SK-N-DZ (cell line): ENCODE results near the gene SLC47A1. TPM values are rescaled to one million over a fixed set of nuclear protein-coding genes. Genes with fewer than 3 reads are reported as not detected.
"Not testable (repeated sequence)": the region's sequence is repeated elsewhere in the genome, so short reads cannot be mapped to it uniquely, and the experiment has no call there.

Experiments used
- DNase-seq: peaks from one replicate; pipeline ENCODE4 v3.0.0-alpha.2; 2015; ENCODE audit warnings: low spot score
- polyA plus RNA-seq, 2 experiments: library from polyadenylated mRNA; depleted of rRNA; stranded (reverse); fragments of >200 nt; gene quantifications; 2 replicates each; pipeline ENCODE4 v1.2.3, GENCODE V29; 2014

Gene SLC47A1, protein sequence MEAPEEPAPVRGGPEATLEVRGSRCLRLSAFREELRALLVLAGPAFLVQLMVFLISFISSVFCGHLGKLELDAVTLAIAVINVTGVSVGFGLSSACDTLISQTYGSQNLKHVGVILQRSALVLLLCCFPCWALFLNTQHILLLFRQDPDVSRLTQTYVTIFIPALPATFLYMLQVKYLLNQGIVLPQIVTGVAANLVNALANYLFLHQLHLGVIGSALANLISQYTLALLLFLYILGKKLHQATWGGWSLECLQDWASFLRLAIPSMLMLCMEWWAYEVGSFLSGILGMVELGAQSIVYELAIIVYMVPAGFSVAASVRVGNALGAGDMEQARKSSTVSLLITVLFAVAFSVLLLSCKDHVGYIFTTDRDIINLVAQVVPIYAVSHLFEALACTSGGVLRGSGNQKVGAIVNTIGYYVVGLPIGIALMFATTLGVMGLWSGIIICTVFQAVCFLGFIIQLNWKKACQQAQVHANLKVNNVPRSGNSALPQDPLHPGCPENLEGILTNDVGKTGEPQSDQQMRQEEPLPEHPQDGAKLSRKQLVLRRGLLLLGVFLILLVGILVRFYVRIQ
- not detected in 2 replicates for polyA plus RNA-seq (2014; cell fraction: cytosol; rRNA removed)
- polyA plus RNA-seq (2014; cell fraction: nucleus; rRNA removed): not detected in 2 replicates

DNA sequence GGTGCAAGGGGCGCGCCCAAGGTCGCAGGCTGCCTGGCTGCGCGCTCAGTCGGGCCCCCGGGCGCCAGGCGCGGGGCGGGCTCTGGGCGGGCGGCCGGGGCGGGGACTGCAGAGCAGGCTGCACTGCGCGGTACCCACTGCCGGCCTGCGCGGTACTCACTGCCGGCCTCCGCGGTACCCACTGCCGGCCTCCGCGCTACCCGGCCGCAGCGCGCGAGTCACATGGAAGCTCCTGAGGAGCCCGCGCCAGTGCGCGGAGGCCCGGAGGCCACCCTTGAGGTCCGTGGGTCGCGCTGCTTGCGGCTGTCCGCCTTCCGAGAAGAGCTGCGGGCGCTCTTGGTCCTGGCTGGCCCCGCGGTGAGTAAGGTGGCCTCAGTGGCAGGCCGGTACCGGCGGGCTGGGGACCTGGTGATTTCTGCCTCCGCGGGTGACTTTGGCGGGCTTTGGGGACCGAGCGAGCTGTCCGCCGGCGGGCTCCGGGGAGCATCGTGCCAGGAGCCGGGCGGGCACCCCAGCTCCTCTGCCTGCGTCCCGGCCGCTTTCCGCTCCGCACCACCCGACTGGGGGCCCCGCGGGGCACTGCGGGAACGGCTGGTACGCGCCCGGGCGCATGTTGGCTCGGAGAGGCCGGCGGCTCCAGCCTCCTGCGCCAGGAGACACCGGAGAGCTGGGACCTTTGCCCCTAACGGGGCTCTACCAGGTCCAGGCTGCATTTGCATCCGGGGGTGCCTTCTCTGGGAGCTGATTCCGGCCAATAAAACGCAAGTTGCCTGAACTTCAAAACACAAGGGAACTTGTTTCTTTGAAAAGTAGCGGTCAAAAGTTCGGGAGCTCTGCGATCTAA, at the start of gene SLC47A1:
Gene SLC47A1 (plus strand): TSS at position 137 of the 844 bp plus-strand sequence. CDS start 86 bp downstream, at position 223.
- DNase-seq: no peak

DNA sequence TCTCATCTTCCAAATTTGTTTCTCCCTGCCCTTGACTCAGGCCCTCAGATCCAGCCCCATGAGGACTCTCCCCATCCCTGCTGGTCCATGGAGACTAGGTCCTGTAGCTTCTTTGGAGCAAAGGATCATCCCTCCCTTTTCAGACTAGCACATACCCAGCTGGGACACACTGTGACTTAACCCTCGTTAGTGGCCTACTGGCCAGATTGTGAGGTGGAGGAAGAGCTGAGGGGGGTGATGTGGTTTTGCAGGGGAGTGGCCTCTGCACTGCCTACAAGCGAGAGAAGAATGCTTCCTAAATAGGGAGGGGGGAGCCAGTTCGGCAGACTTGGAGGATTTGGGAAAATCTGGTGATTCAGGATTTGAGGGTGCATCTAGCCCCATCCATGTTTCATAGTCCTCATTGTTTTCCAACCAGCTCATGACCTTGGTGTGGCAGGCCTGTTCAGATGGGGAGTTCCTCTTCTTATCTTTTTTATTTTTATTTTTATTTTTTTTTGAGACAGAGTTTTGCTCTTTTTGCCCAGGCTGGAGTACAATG, 47.8 kb upstream of the SLC47A1 start:
- no peak for DNase-seq

DNA sequence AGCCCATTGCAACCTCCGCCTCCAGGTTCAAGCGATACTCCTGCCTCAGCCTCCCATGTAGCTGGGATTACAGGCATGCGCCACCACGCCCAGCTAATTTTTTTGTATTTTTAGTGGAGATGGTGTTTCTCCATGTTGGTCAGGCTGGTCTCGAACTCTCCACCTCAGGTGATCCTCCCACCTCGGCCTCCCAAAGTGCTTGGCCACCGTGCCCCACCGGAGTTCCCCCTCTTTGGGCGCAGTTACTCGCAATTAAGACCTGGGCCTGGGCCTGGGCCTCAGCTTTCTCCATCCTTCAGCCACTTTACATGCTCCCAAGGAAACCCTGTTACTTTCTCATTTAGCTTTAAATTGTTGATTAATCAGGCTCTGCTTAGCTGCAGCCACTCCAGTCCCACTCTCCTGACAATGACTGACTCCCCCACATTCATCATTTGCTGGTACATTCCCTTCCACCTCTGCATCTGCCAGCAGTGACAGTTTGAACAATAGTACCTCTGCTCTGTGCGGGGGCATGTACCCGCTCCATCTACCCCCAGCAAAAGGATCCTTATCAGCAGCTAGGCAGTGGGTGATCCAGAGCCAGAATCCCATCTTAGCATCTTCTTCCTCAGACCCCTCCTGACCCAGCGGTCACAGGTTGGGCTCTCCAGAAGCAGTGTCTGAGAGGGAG, 47.2 kb upstream of the SLC47A1 start:
- no peak for DNase-seq

DNA sequence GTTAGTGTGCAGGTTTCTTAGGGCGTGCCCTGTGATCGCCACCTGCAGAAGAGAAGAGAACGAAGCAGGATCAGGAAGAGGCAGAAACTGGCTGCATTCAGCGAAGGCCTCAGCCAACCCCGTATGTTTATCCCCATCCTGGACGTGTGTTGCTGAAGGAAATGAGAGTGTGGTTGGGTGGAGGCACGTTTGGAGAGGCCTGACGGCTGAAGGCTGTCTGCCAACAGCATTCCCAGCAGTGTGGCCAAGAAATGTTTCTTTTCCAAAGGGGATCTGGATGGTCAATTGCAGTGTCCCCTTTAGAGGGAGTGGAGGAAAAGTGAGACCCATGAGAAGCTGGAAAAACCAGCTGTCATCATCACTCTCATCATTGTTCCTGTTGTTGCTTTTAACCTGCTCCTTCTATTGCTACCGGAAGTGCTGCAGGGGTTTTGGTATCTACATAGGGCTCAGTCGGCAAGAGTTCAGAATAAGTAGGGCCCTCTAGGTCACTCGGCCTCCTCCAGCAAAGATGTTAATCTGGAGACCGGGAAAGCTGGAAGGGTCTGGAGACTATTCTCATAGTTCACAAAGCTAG, 46.5 kb upstream of the SLC47A1 start:
- no peak for DNase-seq

DNA sequence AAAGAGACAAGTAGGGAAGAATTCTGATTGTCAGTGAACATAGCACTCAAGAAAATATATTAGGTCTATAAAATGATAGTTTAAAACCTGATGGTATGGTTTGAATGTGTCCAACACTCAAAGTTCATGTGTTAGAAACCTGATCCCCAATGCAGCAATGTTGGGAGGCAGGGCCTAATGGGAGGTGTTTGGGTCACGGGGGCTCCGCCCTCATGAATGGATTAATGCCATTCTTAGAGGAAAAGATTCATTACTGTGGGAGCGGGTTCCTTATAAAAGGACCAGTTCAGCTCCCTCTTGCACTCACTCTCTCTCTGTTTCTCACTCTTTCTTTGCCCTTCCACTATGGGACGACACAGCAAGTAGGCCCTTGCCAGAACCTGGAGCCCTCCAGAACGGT, 41.5 kb upstream of the SLC47A1 start:
- DNase-seq: no peak

DNA sequence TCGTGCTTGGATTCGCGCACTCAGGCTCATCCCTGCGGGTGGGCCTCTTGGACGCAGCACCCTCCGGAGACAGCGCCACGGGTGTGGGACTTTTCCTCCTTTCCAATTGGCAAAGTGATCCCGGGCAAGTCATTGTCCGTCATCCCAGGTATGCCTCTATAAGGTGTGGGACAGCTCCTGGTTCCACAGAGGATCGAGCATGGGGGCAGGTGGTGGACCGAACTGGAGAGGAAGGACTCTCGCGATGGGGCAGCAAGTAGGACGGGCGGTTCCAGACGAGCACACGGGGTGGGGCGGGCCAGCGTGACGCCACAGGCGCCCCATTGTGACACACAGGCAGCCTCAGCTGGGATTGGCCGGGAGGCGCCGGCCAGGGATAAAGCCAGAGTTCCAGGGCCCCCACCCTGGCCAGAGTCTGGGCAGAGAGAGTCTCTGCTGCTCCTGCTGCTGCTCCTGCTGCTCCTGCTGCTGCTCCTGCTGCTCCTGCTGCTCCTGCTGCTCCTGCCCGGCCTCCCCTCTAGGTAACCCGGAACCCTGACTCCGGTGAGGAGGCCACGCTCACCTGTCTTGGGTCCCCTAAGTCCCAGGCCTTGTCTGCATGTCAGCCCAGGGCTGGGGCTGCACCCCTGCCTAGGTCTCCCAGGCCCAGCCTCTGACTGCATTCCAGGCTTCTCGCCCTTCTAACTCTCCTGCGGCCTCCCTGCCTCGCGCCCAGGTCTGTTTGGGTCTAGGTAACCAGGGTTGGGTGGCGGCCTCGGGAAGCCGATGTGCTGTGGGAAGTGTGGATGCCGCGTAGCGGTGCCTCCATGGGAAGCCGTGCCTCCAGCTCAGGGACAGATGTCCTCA, 38.5 kb upstream of the SLC47A1 start:
- no peak for DNase-seq

DNA sequence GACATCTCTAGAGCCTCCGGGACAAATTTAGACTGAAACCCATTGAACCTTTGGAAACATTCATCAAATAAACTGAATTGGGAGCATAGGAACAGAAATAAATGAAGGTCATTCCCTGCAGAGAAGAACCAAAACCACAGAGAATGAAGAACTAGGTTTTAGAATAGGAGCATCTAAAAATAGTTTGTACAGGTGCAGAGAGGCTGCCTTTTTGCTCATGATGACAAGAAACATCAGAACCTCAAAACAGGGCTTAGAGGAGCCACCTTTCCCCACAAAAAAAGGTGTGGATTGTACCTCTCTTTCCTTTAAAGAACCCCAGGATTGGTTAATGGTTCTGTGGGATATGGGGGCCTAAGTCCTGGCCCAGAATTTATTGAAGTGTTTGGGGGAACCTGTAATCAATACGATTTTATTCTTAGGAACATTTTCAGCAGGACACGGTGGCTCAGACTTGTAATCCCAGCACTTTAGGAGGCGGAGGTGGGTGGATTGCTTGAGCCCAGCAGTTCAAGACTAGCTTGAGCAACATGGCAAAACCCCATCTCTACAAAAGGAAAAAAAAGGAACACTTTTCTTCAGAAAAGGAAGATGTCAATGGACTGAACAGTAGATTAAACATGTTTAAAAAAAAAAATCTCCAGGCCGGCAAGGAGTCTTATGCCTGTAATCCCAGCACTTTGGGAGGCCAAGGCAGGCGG, 37.7 kb upstream of the SLC47A1 start:
- no peak for DNase-seq

DNA sequence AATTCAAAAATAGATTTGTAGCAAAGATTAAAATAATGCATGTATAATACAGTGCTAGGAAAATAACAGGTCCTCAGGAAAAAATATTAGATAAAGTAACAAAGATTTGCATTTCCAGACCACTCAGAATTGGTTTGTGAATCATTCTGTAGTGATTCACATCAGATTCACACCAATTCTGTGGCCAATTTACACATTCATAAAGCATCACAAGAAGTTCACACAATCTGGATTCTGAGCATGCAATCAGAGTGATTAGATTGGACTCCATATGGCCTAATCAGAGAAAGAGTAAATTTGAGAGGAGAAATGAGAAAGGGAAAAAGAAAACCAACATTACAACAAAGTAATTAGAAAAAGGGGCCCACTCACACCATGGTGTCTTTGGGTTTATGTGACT, 36.0 kb upstream of the SLC47A1 start:
- no peak for DNase-seq

DNA sequence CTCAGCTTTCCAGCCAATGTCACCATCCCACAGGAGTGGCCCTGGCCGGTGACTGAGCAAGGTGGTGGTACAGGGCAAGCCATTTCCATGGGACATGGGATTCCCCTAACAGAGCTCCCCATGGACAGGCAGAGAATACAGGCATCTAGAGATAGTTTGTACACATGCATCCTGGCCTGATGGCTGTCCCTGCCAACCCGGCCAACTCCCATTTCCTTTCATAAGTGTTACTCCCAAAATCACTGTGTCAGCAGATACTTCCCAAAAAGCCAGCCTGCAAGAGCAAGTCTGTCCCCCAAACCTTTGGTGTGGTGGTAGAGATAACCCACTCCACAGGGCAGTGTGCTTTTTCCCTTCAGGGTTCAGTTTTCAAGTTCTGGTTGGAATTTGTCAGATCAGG, 32.4 kb upstream of the SLC47A1 start:
- no peak for DNase-seq

DNA sequence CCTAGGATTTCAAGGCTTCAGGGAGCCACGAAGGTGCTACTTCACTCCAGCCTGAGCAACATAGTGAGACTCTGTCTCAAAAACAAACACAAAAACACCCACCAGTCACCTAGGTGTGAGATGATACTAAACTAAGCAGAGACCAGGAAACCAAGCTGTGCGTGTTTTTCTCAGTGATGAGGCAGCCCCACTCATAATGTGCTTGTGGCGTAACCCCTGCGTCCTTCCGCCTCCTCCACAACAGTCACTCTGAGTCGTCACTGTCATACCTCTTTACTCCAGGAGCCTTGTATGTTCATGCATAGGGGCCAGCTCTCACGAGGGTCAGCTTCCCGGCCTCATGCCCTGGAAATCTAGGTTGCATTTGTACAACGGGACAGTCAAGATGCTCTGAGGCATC, 31.1 kb upstream of the SLC47A1 start:
- no peak for DNase-seq

DNA sequence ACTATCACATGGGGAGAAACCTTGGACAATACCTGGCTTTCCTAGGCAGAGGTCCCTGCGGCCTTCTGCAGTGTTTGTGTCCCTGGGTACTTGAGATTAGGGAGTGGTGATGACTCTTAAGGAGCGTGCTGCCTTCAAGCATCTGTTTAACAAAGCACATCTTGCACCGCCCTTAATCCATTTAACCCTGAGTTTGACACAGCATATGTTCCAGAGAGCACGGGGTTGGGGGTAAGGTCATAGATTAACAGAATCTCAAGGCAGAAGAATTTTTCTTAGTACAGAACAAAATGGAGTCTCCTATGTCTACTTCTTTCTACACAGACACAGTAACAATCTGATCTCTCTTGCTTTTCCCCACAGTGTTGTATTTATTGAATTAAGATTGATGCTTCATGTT, 28.1 kb upstream of the SLC47A1 start:
- DNase-seq: not testable (repeated sequence)

DNA sequence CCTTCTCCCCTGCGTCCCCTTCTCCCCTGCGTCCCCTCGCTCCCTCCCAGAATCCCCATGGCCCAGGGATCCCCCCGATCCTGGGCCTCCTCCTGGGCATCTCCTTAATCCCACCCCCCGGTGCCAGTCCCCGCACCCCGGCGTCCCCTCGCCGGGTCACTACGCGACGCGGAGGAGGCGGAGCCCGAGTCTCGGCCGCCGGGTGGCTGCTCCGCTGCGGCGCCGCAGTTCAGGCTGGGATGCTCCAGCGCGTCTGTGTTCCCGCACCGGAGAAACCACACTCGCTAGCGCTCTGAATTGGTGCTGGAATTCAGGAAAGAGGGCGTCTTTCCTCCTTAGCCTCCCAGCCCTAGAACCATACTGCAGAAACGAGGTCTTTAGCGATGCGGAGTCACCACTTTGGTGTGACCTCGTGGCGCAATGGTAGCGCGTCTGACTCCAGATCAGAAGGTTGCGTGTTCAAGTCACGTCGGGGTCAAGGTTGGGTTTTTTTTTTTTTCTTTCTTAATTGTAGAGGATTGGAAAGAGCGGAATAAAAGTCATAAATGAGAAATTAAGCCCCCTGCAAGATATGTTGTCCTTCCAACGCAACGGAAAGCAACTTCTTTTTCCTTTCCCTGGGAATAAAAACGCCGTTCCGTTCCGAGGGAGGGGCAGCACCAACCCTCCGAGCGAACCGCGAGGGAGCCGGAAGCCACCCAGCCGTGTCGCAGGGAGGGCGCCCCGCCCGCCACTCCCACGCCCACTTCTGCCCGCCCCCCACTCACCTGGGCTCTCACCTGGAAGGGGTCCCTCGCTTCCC, 25.7 kb upstream of the SLC47A1 start:
- DNase-seq: peak; percentile 95

DNA sequence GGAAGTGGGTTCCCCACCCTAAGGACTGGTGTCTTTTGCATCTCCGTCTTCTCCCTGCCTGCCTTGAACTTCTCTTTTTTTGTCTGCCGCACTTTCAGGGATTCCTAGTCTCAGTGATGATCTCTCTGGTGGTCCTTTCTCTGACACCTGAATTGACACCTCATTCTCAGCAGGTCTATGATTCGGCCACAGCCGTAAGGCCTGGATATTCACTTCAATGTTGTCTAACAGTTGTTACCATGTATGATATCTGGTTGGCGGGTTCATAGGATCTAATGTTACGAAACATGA, 25.1 kb upstream of the SLC47A1 start:
- DNase-seq: no peak

DNA sequence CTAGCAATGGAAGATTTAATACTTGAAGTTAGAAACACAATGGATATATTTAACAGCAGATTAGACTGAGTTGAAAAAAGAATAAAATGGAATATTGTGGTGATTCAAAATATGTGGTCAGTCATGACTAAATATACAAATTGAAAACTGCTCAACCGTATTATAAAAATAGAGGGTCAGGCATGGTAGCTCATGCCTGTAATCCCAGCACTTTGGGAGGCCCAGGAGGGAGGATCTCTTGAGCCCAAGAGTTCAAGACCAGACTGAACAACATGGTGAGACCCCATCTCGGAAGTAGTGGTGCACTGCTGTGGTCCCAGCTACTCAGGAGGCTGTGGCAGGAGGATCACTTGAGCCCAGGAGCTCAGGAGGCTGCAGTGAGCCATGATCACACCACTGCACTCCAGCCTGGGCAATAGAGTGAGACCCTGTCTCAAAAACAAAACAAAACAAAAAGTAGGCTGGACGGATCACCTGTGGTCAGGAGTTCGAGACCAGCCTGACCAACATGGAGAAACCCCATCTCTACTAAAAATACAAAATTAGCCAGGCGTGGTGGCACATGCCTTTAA, 24.3 kb upstream of the SLC47A1 start:
- not testable (repeated sequence) for DNase-seq

DNA sequence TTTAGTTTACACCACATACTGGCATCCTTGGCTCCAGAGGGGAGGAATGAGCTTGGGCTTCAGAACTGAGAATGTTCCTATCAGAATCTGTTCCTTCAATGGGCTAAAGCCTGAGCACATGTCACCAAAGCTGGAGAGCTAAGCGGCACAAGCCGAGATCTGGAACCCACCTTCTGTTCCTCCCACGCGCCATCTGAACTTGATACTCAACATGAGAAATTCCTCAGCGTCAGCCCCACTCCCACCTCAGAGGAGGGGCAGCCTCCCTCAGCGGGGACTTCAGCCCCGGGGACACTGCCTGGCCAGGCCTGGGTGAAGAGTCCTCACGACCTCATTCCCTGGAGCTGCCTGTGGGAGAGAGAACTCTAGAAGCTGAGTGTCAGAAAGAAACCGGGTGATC, 22.8 kb upstream of the SLC47A1 start:
- no peak for DNase-seq

DNA sequence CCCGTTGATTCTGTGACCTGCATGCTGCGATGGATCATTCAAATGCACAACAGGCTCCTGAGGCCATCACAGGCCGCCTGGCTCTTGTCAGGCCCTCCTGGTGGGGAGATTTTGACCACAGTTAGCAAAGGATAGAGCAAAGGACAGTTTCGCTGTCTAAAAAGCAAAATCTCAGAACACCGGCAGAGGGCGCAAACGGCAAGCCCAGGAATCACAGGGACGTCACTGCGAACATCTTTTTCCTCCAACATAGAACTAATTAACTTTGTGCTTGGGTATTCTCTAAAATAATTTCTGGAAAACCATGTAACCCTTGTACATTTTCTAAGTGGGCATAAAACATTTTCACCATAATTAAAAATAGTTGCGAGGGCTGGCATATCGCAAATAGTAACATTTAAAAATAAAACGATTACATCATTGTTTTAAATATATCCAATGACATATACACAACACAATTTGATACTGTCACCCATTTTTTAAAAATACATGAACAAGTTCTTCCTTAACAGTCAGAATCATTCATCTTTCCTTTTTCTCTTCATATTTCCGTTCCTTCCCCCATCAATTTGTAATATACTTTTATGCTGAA, 19.7 kb upstream of the SLC47A1 start:
- DNase-seq: peak; percentile 74

DNA sequence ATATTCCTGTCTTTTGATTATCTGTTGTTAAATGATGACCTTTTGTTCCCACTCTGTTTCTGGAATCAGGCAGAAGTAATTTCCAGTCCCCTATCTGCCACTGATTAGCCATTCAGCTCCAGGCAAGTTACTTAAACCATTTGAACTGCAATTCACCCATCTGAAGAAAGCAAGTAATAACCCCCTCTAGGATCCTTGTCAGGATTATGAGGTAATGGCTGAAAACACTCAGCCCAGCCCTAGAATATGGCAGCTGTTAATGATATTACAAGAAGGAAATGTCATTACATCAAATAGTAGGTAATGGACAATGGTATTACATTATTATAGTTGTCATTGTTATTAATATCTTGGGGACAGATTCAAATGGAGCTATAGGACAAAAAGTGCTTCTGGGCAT, 16.0 kb upstream of the SLC47A1 start:
- no peak for DNase-seq
